Mesenchymal stem cell (in vitro differentiated cells and primary cell): ENCODE results near the gene OBP2A.

Source experiments
- DNase-seq: peaks from one replicate; pipeline ENCODE4 v3.0.0-alpha.2; 2013
- H2AFZ ChIP-seq: one replicate; pipeline ENCODE4 v1.6.1; 2013; ENCODE audit warnings: low read depth, mild to moderate bottlenecking, control low read depth, inconsistent platforms, low read length, moderate library complexity
- H2AK5ac ChIP-seq: 2 replicates; pipeline ENCODE4 v1.6.1; 2013; ENCODE audit warnings: low read length, moderate library complexity, mild to moderate bottlenecking, inconsistent platforms; ENCODE audit not compliant: severe bottlenecking
- H2BK120ac ChIP-seq: one replicate; pipeline ENCODE4 v1.6.1; 2013; ENCODE audit warnings: low read depth, mild to moderate bottlenecking, inconsistent platforms, low read length, moderate library complexity
- H2BK12ac ChIP-seq, 2 experiments: one replicate each; pipeline ENCODE4 v1.6.1; 2013; ENCODE audit warnings: inconsistent platforms in 2 of 2, low read length in 2 of 2, mild to moderate bottlenecking in 2 of 2, moderate library complexity in 2 of 2, control low read depth in 1 of 2
- H2BK15ac ChIP-seq: one replicate; pipeline ENCODE4 v1.6.1; 2013; ENCODE audit warnings: mild to moderate bottlenecking, low read depth, inconsistent platforms; ENCODE audit not compliant: poor library complexity, severe bottlenecking
- H2BK5ac ChIP-seq: 2 replicates; pipeline ENCODE4 v1.6.1; 2013; ENCODE audit warnings: low read depth, mild to moderate bottlenecking, low read length, control low read depth, inconsistent platforms; ENCODE audit not compliant: poor library complexity, severe bottlenecking
- H3K14ac ChIP-seq, 2 experiments: one replicate each; pipeline ENCODE4 v1.6.1; 2013; ENCODE audit warnings: inconsistent platforms in 2 of 2, low read length in 2 of 2, control low read depth in 1 of 2, mild to moderate bottlenecking in 1 of 2, moderate library complexity in 1 of 2
- H3K18ac ChIP-seq, 2 experiments: one replicate each; pipeline ENCODE4 v1.6.1; 2013; ENCODE audit warnings: inconsistent platforms in 2 of 2, low read length in 2 of 2, control low read depth in 1 of 2, low read depth in 1 of 2, mild to moderate bottlenecking in 1 of 2
- H3K23ac ChIP-seq, 2 experiments: one replicate each; pipeline ENCODE4 v1.6.1; 2013; ENCODE audit warnings: inconsistent platforms in 2 of 2, low read length in 2 of 2, mild to moderate bottlenecking in 2 of 2, moderate library complexity in 2 of 2, control low read depth in 1 of 2
- H3K27ac ChIP-seq: 2 replicates; pipeline ENCODE4 v1.5.1; 2013; ENCODE audit warnings: mild to moderate bottlenecking, moderate library complexity, low read length, control low read depth, inconsistent platforms; ENCODE audit not compliant: poor library complexity, severe bottlenecking
- H3K27me3 ChIP-seq, 2 experiments: 2 replicates each; pipeline versions ENCODE4 v1.6.1 to v1.7.0; 2013; ENCODE audit warnings: low read length in 2 of 2, mild to moderate bottlenecking in 2 of 2, moderate library complexity in 2 of 2, control low read depth in 1 of 2, inconsistent platforms in 1 of 2; ENCODE audit not compliant: control insufficient read depth in 1 of 2, insufficient read depth in 1 of 2
- H3K36me3 ChIP-seq, 2 experiments: 2 replicates each; pipeline versions ENCODE4 v1.6.1 to v1.7.0; 2013; ENCODE audit warnings: low read length in 2 of 2, control low read depth in 1 of 2, inconsistent platforms in 1 of 2, low read depth in 1 of 2, mild to moderate bottlenecking in 1 of 2; ENCODE audit not compliant: insufficient read depth in 2 of 2, control insufficient read depth in 1 of 2
- H3K4ac ChIP-seq, 2 experiments: one replicate each; pipeline ENCODE4 v1.6.1; 2013; ENCODE audit warnings: inconsistent platforms in 2 of 2, low read length in 2 of 2, mild to moderate bottlenecking in 2 of 2, moderate library complexity in 2 of 2, control low read depth in 1 of 2, low read depth in 1 of 2
- H3K4me1 ChIP-seq: 2 replicates; pipeline ENCODE4 v1.6.1; 2013; ENCODE audit warnings: low read depth, low read length, control low read depth; ENCODE audit not compliant: control insufficient read depth, insufficient read depth
- H3K4me2 ChIP-seq: 2 replicates; pipeline ENCODE4 v1.6.1; 2013; ENCODE audit warnings: low read length, mild to moderate bottlenecking, inconsistent platforms; ENCODE audit not compliant: poor library complexity, severe bottlenecking
- H3K4me3 ChIP-seq, 2 experiments: 2 replicates each; pipeline versions ENCODE4 v1.5.1 to v1.7.0; 2013; ENCODE audit warnings: low read length in 2 of 2, mild to moderate bottlenecking in 2 of 2, control low read depth in 1 of 2, low read depth in 1 of 2; ENCODE audit not compliant: insufficient read depth in 1 of 2
- H3K79me1 ChIP-seq: replicated peaks from 2 replicates; pipeline ENCODE4 v1.6.1; 2013; ENCODE audit warnings: mild to moderate bottlenecking, control low read depth, low read length, inconsistent platforms; ENCODE audit not compliant: poor library complexity, severe bottlenecking
- H3K9ac ChIP-seq: 2 replicates; pipeline ENCODE4 v1.7.0; 2013; ENCODE audit warnings: mild to moderate bottlenecking, low read length, moderate library complexity
- H3K9me3 ChIP-seq: 2 replicates; pipeline ENCODE4 v1.7.0; 2013; ENCODE audit warnings: mild to moderate bottlenecking, low read length; ENCODE audit not compliant: control insufficient read depth
- H4K8ac ChIP-seq: one replicate; pipeline ENCODE4 v1.6.1; 2013; ENCODE audit warnings: inconsistent platforms, mild to moderate bottlenecking, low read length, moderate library complexity
- H4K91ac ChIP-seq: one replicate; pipeline ENCODE4 v1.6.1; 2013; ENCODE audit warnings: mild to moderate bottlenecking, low read length, inconsistent platforms
- WGBS: methylation state at CpG from one replicate; pipeline ENCODE4 v1.1.7; 2013; ENCODE audit warnings: mixed read lengths; 5-methylcytosine and 5-hydroxymethylcytosine counted together

The OBP2A gene

GRCh38 chr9:135591506-135592330, 45.8 kb downstream of the OBP2A start:
- no peak overlapping the region for H2AFZ ChIP-seq
- no peaks in the 10 kb centered on the region for H3K79me1 ChIP-seq
- no peak overlapping the region for H3K4ac ChIP-seq
- H3K9me3 ChIP-seq = no peaks in the 10 kb centered on the region
- no peaks in the 10 kb centered on the region for H3K36me3 ChIP-seq
- 84% methylated on average over 22 of the region's 22 CpGs for WGBS
- no peak overlapping the region for H3K4me3 ChIP-seq
- no peak overlapping the region for H3K27ac ChIP-seq
- H2BK12ac ChIP-seq = no peak overlapping the region
- H3K23ac ChIP-seq = no peak overlapping the region
- H2AK5ac ChIP-seq = no peak overlapping the region
- no peak for DNase-seq
- no peak overlapping the region for H2BK15ac ChIP-seq
- peaks cover 0 to 30% of the 10 kb centered on the region in 2 experiments for H3K27me3 ChIP-seq
- H3K14ac ChIP-seq = no peak overlapping the region
- no peak overlapping the region for H2BK5ac ChIP-seq
- no peak overlapping the region for H4K91ac ChIP-seq
- no peak overlapping the region for H2BK120ac ChIP-seq
- H4K8ac ChIP-seq = no peak overlapping the region
- no peak overlapping the region for H3K4me2 ChIP-seq
- no peak overlapping the region for H3K18ac ChIP-seq
- no peak overlapping the region for H3K9ac ChIP-seq
- H3K4me1 ChIP-seq = no peaks in the 10 kb centered on the region

- Histone ChIP-seq H3K27me3 (peaks cover 0 to 34% of the 10 kb centered on the region in 2 experiments), H3K14ac (no peak overlapping the region), H3K18ac (no peak overlapping the region), H2BK120ac (no peak overlapping the region), H3K36me3 (no peaks in the 10 kb centered on the region), H3K23ac (no peak overlapping the region), H3K4ac (no peak overlapping the region), H4K8ac (no peak overlapping the region), H2BK15ac (no peak overlapping the region), H4K91ac (no peak overlapping the region), H3K27ac (no peak overlapping the region), H2AFZ (no peak overlapping the region), H3K9me3 (no peaks in the 10 kb centered on the region), H2AK5ac (no peak overlapping the region), H3K4me2 (no peak overlapping the region), H3K9ac (no peak overlapping the region), H2BK5ac (no peak overlapping the region), H3K79me1 (no peaks in the 10 kb centered on the region), H3K4me1 (no peaks in the 10 kb centered on the region), H2BK12ac (no peak overlapping the region), H3K4me3 (no peak overlapping the region)
- 82% methylated on average over 5 of the region's 5 CpGs for WGBS
- no peak for DNase-seq
These were observed 46.3 kb downstream of the OBP2A start for GRCh38 chr9:135592331-135592590.

GRCh38 chr9:135592625-135593024, 46.7 kb downstream of the OBP2A start:
- no peak overlapping the region for H3K27ac ChIP-seq
- no peak overlapping the region for H3K23ac ChIP-seq
- H4K91ac ChIP-seq = no peak overlapping the region
- 82% methylated on average over 10 of the region's 13 CpGs for WGBS
- no peaks in the 10 kb centered on the region for H3K4me1 ChIP-seq
- no peak overlapping the region for H2BK120ac ChIP-seq
- H3K4me2 ChIP-seq = no peak overlapping the region
- H2BK15ac ChIP-seq = no peak overlapping the region
- H3K79me1 ChIP-seq = no peaks in the 10 kb centered on the region
- H3K14ac ChIP-seq = no peak overlapping the region
- no peak overlapping the region for H3K4ac ChIP-seq
- no peaks in the 10 kb centered on the region for H3K36me3 ChIP-seq
- H2AK5ac ChIP-seq = no peak overlapping the region
- H3K9me3 ChIP-seq = no peaks in the 10 kb centered on the region
- no peak for DNase-seq
- H3K4me3 ChIP-seq = no peak overlapping the region
- no peak overlapping the region for H4K8ac ChIP-seq
- H3K9ac ChIP-seq = no peak overlapping the region
- H3K27me3 ChIP-seq = peaks cover 0 to 38% of the 10 kb centered on the region in 2 experiments
- no peak overlapping the region for H3K18ac ChIP-seq
- no peak overlapping the region for H2AFZ ChIP-seq
- H2BK5ac ChIP-seq = no peak overlapping the region
- H2BK12ac ChIP-seq = no peak overlapping the region

GRCh38 chr9:135596211-135596610, 50.3 kb downstream of the OBP2A start:
- H2BK12ac ChIP-seq = no peak overlapping the region
- no peak overlapping the region for H3K4me2 ChIP-seq
- no peak overlapping the region for H2AK5ac ChIP-seq
- H3K79me1 ChIP-seq = no peaks in the 10 kb centered on the region
- H2BK5ac ChIP-seq = no peak overlapping the region
- no peak overlapping the region for H2AFZ ChIP-seq
- no peak overlapping the region for H3K4me3 ChIP-seq
- H4K8ac ChIP-seq = no peak overlapping the region
- H2BK120ac ChIP-seq = no peak overlapping the region
- no peak overlapping the region for H2BK15ac ChIP-seq
- H3K18ac ChIP-seq = no peak overlapping the region
- H3K27me3 ChIP-seq = peaks cover 0 to 53% of the 10 kb centered on the region in 2 experiments
- H3K27ac ChIP-seq = no peak overlapping the region
- no peak overlapping the region for H4K91ac ChIP-seq
- no peak overlapping the region for H3K23ac ChIP-seq
- no peak overlapping the region for H3K4ac ChIP-seq
- no peaks in the 10 kb centered on the region for H3K9me3 ChIP-seq
- H3K14ac ChIP-seq = no peak overlapping the region
- no peaks in the 10 kb centered on the region for H3K36me3 ChIP-seq
- DNase-seq = no peak
- no peak overlapping the region for H3K9ac ChIP-seq
- WGBS = 68% methylated on average over 2 of the region's 2 CpGs
- no peaks in the 10 kb centered on the region for H3K4me1 ChIP-seq
